GM12873 (cell line): ENCODE measurements around the gene PADI3.

Source experiments
- CTCF ChIP-seq: IDR thresholded peaks from 2 replicates; pipeline ENCODE4 v1.5.1; 2012; ENCODE audit warnings: low read depth, mild to moderate bottlenecking, moderate library complexity, low read length, control low read depth; ENCODE audit not compliant: insufficient read depth; ENCODE audit errors: missing control alignments

The PADI3 gene

GRCh38 chr1:17265162-17265561, 16.3 kb downstream of the PADI3 start:
- no peak for TF ChIP-seq CTCF

- no peak for TF ChIP-seq CTCF
Observed at GRCh38 chr1:17265950-17266349, 17.1 kb downstream of the PADI3 start.

DNA sequence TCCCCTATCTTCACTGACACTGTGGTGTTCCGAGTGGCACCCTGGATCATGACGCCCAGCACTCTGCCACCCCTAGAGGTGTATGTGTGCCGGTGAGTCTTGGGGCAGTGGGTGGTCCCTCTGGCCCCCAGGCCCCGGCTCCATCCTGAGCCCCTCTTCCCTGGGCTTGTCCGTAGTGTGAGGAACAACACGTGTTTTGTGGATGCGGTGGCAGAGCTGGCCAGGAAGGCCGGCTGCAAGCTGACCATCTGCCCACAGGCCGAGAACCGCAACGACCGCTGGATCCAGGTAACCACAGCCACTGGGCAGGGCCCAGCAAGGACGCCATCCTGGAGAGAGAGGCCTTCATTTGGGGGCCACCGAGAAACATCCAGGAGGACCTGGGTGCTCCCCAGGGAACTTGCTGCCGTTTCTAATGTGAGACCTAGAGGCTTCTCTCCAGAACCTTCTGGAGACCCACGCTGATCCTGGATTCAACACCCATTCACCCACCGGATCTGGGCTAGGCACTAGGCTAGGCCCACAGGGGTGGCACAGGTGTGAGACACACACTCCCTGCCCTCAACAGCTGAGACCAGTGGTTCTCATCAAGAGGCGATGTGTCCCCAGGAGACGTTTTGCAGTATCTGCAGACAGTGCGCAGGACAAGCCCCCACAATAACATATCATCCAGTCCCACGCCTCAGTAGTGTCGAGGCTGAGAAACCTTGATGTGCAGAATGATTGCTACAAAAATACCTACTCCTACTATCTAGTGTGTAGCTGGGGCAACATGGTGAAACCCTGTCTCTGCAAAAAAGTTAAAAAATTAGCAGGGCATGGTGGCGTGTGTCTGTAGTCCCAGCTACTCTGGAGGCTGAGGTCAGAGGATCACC, 22.2 kb downstream of the PADI3 start:
- no peak for TF ChIP-seq CTCF

DNA sequence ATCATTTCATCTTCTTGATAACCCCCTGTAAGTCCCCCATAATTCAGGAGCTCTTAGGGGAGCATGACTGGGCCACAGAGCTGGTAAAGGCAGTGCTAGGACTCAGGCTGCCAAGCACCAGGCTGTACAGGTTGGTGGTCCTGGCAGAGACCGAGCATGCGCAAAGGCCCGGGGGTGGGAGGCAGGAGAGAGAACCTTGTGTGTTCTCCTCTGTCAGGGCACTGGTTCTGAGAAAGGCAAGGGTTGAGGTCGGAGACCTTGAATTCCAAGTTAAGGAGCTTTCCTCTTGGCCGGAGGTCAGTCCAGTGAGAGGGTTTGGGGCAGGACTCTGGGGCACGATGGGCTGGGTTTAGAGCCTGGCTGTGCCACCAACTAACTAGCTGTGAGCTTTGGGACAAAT, 23.2 kb downstream of the PADI3 start:
- no peak for TF ChIP-seq CTCF

DNA sequence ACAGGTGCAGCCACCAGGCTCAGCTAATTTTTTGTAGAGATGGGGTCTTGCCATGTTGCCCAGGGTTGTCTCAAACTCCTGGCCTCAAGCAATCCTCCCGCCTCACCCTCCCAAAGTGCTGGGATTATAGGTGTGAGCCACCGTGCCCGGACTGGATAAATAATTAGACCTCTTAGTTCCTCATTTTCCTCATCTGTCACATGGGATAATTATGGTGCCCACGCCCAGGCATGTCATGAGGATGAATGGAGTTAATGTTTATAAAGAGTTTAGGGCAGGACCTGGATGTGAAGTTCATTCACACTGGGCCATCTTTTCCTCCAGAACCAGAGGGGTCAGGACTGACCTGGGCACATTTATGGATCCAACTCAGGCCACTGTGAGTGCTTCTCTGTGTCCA, 23.7 kb downstream of the PADI3 start:
- no peak for TF ChIP-seq CTCF

DNA sequence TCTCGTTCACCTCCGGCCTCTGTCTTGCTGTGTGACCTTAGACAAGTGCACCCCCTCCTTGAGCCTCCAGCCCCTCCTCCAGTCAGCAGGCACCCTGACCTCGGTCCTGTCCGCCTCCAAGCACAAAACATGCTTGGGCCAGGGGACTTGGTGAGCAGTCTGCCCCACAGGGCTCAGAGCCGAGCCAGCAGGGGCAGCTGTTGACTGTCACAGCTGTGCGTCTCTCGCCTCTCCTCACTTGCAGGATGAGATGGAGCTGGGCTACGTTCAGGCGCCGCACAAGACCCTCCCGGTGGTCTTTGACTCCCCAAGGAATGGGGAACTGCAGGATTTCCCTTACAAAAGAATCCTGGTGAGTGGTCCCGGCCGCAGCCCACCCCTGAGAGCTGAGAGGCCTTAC, 24.2 kb downstream of the PADI3 start:
- TF ChIP-seq CTCF: no peak

GRCh38 chr1:17274186-17275170, 25.6 kb downstream of the PADI3 start:
- TF ChIP-seq CTCF: peak; percentile 91
